CD4-positive, alpha-beta T cell treated with Interleukin-12 subunit alpha and Interleukin-12 subunit beta, for 1 hour (primary cell): ENCODE data around the gene TTLL12.

ENCODE experiments used
- DNase-seq: peaks from one replicate; pipeline ENCODE4 v3.0.0-alpha.2; 2020

The TTLL12 gene

DNA sequence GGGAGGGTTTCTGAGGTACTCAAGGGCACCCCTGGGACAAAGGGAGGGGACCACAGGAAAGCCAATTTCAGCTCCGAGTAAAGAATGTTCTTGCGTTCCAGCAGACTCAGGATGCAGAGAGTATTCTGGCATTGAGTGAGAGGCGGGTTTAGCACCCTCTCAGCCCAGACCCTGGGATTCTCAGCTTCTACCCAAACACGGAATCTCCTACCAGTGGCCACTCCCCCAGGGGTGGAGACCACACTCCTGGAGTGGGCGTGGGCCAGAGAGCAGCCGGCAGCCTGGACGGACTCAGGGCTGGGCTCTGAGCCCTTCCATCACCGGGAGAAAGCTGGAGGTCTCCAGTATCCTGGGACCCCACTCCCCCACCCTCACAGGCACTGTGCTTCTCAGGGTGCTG lies 26.1 kb upstream of the TTLL12 start:
- no peak for DNase-seq

DNA sequence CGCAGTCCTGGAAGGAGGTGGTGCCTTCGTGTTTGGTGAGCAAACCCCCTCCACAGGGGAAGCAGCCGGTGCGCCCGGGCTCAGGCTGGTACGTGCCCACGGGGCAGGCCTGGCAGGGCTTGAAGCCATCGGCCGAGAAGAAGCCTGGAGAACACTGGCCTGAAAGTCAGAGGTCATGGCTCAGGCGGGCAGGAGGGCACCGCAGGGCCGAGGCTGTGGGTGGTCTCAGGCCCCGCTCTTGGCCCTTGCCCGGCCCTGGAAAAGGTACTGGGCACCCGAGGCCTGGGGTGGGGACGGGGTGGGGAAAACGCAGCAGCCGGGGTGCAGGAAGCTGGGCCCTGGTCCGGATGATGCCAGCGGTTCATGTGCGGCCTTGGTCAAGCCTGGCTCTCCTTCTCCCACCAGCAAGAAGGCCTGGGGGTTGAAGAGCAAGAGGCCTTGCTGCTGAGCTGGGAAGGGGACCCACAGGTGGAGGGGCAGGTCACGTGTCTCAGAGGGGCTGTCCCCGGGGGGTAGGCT lies 25.6 kb upstream of the TTLL12 start:
- DNase-seq, result no peak

DNA sequence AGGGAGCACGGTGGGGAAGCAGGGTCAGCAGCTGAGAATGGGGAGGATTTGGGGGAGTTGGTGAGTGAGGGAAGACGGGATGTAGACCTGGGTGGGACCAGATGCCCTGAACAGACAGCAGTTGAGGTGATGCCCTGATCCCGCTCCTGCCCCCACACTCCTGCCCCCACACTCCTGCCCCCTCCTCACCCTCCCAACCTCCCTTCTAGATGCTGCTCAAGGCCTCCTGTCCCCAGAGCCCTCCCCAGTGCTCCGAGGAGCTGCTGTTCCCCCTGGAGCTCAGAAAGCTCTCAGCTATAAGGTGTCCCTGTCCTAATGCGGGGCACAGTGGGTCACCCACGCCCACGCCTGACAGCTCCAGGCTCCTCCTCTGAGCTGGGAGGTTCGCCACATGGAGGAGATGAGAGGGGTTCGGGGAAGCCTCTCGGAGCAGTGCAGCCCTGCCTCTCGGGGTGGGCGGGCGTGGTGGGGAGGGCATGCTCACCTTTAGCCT lies 25.1 kb upstream of the TTLL12 start:
- DNase-seq, result no peak

DNA sequence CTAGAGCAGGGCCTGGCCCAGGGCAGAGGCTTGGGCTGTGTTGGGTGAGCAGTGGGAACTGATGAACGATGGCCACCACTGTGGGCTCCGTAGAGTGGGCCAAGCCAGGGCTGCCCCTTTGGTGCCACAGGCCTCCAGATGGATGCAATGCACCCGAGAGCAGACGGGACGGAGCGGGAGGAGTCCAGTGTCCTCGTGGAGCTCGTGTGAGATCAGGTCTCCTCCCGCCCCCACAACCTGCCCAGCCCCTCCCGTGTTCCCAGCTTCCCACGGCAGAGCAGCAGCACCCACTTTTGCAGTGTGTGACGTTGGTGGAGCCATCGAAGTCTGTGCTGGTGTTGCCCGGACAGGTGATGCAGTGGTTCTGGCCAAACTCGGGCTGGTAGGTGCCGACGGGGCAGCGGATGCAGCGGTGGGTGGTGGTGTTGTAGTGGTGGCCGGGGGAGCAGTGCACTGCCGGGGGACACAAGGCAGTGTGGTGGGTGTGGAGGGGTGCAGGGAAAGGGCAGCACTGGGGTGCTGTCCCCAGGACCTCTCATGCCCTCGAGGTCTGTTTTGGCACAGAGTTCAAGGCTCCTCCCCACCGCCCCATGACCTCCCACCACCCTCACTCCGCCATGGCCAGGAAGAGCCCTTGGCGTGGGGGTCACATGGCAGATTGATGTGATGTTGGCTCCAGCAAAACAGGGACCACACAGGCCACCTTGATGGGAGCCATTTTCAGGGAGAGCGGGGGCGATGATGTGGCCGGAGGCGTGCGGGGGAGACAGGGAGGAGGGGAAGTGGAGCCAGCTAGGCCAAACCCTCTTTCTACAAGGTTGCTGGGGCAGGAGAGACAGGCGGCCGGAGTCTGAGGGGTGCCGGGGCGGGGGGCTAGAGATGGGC lies 23.9 kb upstream of the TTLL12 start:
- no peak for DNase-seq

DNA sequence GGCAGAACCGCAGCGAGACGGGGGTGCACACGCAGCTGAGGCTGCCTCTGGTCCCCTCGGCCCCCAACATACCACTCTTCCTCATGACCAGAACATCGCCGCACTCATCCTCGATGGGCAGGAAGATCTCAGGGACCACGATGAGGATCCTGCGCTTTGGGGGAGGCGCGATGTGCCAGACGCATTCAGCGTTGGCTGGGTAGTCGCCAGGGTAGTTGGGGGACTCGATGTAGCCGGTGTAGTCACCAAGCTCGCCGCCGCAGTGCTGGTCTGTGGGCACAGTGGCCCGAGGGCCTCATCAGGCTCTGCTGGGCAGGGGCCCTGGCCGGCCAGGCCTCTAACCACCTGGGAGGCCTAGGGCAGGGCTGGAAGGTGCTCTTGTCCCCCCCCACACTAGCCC lies 23.0 kb upstream of the TTLL12 start:
- no peak for DNase-seq

DNA sequence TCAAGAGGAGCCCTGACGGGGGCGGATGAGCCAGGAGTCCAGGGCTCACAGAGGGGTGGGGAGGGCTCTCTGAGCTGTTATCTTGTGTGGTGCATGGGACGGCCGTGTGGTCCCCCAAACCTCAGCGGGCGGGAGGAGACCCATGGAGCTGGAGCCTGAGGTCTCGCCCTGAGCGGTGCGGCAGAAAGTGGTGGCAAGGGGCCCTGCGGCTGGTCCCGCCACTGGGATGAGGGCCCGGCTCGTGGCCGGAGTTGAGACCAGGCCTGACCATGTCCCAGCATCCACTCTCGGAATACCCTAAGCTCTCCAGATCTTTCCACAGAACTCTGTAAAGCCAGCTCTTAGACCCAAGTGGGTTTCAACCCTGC lies 22.6 kb upstream of the TTLL12 start:
- DNase-seq, result no peak

DNA sequence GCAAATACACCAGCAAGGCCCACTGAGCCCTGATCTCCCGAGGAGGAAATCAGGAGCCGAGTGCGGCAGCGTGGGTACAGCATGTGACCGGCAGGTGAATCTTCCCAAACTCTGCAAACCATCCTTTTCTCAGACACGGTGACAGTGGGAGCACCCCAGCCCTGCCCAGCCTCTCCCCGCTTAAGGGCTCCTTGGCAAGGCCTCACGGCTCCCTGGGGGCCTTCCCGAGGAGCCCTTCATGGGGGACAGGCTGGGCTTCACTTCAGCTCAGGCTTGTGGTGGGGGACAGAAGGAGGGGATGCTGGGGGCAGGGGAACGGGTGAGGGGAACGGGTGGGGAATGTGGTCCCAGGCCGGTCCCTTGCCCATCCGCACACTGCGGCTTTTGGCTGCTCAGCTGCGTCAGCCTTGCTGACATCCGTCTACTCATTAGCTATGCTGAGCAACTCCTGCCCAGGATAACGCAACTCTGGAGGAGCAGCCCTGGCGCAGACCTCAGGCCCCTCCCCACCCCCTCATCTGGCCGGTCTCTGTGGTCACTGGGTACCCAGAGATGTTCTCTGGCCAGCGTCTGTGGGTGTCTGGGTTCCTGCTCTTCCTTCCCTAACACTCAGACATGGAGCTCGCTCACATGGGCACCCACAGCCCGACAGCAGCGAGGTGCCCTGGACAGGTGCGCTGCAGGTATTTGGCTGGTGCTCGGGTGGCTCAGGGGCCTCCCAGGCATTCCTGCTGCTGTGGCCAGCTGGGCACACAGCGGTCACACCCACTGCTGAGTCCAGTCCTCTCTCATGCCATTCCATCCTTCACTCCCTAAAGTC lies 22.0 kb upstream of the TTLL12 start:
- no peak for DNase-seq

DNA sequence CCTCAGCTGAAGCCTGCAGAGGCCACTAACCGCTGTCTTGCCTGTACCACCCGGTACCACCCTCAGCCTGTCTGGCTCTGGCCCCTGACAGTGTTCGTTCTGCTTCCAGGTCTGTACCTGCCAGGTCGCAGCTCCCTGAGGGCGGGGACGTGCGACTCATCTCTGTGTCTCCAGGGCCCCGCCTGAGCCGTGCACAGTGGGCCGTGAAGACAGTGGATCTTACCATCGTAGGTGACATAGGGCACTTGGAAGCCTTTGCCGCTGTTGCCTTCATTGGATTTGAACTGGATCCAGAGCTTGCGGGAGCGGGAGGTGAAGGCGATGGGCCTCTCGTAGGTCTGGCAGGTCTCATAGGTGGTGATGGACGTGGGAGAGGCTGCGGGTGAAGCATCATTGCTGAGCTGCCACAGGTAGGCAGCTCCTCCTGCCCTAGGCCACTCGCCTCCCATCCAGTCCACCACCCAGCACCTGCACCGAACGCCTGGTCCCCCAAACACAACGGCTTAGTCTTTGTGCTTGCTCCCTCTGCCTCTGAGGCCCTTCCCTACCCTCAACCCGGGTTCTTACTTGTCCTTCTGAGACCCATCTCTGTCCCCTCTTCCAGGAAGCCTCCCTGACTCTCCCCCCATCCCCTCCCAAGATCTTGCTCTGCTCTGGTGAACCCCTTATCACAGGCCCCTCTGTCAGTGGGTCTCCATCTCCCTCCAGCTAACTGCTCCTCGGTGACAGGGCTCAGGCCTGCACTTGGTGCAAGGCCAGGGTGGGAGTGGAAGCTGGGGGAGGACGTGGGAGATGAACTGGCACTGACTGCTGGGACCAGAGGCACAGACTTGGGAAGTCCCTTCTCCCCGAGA lies 21.1 kb upstream of the TTLL12 start:
- no peak for DNase-seq

DNA sequence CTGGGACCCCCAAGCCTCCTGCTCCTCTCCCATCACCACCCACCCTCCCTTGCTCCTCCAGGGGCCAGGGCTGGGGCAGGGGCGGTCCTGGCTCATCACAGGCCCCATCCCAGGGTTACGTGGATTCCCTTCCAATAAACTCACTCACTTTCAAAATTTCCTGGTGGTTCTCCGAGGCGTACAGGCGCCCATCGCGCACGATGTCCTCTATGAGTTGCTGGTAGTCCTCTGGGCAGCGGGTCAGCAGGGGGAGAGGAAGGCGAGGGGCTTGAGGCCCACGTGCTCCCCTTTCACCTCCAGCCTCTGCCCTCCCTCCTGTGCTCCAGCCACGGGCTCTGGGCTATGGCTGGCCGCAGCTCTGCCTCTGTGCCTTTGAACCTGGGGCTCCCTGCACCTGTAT lies 20.5 kb upstream of the TTLL12 start:
- DNase-seq, result no peak

DNA sequence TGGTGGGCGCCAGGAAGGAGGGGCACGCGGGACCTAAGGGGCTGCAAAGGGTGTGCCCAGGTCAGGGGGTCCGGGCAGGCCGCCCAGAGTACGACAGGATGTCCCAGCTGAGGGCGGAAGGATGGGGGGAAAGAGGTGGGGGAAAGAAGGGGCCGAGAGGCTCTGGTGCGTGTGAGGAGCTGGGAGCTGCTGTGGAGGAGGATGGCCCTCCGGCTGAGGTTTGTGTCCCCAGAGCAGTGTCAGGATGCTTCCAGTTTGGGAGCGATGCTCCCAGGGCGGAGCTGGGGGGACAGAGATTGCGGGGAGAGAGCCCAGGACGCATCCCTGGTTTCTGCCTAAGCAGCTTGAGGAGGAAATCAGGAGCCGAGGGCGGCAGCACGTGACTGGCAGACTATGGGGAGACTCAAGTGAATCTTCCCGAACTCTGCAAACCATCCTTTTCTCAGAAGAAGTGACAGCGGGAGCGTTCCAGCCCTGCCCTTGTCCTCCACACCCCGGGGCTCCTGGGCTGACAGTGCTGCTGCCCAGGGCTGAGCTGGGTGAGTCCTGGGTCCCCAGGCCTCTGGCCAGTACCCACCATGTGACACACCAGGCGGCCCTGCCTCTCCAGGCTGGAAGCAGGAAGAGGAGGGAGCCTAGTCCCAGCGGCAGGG lies 19.7 kb upstream of the TTLL12 start:
- no peak for DNase-seq

DNA sequence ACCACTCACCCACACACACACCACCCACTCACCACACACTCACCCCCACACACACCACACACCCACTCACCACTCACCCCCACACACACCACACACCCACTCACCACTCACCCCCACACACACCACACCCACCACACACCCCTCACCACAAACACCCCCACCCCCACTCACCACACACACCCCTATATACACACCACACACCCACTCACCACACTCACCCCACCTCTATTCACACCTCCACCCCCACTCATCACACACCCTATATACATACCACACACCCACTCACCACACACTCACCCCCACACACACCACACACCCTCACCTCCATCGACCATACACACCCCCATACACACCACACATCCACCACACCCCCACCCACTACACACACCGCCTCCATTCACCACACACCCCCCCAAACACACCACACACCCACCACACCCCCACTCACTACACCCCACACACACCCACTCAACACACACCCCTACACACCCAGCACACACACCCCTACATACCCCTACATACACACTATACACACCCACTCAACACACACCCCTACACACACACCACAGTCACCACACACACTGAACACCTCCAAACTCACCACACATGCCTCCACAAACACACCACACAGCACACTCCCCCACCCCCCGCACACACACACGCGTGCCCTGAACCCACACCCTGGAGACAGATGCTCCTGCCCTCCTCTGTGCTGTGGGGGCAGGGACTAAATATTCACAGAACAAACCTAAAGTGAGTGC lies 19.0 kb upstream of the TTLL12 start:
- peak; percentile 56 for DNase-seq

DNA sequence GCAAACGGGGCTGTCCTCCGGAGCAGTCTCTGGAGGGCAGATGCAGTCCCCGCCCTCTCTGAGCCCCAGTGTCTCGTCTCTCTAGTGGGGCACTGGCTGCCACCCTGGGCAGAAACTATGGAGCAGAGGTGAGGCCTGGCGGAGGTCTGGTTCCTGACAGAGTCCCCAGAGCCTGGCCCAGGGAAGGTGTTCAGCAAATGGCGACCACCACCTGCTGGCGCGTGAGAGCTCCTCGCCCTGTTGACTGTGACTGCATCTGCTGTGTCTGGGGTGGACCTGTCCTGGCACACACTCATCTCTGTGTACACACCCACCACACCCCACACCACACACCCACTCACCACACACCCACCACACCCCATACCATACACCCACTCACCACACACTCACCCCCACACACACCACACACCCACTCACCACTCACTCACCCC lies 18.3 kb upstream of the TTLL12 start:
- DNase-seq, result peak; percentile 36

DNA sequence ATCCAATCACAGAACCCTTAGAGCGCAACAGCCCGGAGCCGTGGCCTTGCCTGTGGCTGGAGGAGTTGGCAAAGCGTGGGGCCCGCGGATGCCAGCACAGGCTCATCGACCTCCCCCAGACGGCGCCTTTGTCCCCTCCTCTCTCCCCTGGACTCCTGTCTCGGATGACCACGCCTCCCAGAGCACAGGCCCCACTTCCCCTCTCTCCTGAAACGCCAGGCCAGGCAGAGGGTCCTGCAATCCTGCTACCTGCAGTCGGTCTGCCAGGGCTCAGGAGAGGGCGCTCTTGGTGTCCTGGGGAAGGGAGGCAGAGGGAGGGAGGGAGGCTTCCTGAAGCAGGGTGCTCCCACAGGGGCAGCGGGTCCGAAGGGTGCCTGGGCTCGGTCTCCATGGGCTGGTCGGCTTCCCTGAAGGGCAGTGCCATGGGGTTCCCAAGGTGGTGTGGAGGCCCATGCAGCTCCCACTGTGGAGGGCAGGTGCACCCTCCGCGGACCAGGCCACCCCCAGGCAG lies 16.6 kb upstream of the TTLL12 start:
- DNase-seq, result no peak

DNA sequence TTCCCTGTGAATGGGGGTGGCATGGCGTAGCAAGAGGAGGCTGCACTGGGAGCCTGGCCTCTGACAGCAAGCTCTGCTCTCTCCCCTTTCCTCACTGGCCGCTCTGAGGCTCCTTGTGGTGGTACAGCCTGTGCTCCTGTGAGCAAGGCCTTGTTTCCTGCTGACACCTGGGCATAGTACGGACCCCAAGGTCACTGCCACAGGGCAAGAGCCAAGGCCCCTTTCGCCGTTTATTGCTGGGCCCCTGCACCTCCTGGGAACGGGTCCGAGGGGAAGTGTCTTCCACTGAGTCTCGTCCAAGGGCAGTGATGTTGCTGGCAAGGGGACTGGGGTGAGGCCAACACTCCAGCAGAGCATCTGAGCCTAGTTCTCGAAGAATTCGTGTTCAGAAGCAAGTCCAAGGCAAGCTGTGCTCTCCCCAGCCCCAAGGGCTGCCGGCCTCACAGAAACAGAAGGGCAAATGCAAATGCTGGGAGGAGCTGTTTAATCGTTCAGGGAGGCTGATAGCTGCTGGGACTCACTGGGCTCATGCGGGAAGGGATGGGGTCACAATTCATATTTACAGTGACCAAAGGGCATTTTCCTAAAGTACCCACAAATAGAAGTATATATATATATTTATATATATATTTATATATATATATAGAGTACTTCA lies 15.9 kb upstream of the TTLL12 start:
- DNase-seq, result no peak

DNA sequence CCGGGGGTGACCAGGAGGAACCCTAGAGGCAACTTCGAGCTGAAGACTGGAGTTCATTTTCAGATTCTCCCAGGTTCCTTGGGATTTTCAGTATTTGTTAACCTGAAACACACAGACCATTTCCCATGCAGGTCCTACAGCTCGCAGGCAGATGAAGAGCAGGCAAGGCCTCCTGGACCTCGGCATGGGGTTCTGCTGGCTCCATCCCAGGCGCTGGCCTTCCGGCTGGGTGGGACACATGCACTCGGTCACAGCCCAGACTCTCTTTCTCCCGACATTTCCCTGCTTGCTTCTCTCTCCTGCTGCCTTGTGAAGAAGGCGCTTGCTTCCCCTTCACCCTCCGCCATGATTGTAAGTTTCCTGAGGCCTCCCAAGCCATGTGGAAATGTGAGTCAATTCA lies 15.4 kb upstream of the TTLL12 start:
- no peak for DNase-seq

DNA sequence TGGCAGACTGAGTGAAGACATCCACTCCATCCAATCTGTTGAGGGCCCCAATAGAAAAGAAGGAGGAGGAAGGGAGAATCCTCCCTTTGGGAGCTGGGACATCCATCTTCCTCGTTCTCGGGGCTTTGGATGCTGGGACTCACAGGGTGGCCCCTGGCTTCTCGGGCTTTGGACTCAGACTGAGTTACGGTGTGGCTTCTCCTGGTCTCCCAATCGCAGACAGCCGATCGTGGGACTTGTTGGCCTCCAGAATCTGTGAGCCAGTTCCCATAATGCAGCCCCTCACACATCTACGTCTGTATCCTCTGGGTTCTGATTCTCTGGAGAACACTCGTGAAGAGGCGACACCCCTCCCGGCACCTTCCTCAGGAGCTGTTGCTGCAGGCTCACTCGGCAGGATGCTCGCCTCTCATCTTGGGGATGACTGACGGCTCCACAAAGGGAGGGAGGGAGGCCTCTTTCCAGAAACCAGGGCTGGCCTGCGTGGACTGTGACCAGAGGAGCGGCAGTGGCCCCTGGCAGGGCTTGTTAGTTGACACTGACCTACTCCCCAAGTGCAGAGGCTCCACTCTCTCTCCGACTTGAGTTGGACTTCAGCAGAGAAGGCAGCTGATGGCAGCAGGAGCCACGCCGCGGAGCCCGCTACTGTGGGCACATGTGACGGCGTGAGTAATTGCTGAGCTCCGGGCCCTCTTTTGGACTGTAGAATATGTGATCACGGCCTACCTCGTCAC lies 14.7 kb upstream of the TTLL12 start:
- no peak for DNase-seq

DNA sequence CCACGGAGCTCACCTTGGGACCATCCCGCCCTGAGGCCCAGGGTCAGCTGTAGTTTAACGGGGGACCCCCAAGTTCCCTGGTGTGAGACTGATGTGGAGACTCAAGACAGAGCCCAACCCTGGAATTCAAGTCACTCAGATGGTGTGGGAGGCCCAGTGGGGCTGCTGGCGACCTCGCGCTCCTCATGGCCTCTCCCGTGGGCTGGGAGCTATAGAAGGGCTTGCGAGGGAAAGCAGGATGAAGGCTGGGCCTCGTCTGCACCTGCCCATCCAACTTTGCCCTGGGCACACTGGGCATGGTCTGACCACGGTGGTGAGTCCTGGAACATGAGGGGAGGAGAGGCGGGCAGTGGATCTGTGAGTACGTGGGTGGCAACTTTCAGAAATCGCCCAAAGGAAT lies 13.6 kb upstream of the TTLL12 start:
- DNase-seq, result no peak

DNA sequence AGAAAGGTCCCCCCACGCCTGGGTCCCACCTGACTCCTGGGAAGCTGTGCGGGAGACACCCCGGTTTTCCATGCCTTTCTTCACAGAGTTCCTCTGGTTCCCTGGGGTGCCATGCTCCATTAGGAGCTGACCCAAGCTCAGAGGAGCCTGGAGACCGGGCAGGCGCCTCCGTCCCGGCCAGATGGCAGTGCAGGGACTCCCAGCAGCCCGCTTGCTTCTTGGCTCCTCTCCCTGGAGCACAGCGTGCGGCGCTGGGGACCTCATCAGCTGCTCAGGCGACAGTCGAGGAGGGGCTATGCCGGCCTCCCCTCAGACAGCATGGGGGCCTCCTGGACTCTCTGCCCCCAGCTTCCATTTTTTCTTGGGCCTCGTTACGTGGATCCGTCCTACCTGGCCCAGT lies 13.1 kb upstream of the TTLL12 start:
- DNase-seq, result no peak

DNA sequence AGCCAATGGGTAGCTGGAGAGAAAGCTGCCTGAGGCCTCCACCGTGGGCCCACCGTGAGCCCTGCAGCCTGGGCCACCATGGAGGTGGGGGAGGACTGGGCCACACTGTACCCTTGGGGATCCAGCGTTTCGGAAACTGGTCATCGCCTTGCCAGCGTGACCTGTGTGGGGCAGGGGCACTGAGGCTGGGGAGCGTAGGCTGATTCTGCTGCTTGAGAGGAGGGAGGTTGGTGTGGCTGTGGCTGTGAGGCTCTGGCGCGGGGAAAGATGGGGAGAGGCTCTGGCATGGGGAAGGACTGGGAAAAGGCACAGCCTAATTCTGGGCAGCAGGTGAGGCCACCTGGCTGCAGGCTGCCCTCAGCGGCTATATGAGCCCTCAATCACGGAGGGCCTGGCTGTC lies 12.6 kb upstream of the TTLL12 start:
- no peak for DNase-seq

DNA sequence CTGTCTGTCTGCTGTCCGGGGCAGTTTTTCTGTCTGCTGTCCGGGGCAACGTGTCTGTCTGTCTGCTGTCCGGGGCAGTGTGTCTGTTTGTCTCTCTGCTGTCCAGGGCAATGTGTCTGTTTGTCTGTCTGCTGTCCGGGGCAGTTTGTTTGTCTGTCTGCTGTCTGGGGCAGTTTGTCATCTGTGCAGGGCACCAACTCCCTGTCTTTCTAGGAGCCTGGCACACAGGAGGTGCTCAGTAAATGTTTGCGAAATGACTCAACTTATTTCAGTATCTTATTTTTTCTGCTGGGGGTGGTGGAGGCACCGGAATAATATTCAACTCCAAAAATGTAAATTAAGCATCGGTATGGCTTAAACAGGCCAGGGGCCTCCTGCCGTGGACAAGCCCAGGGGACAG lies 12.0 kb upstream of the TTLL12 start:
- DNase-seq, result no peak
